Stimulated activated CD8-positive, alpha-beta memory T cell treated with anti-CD3 and anti-CD28 coated beads, Interleukin-7, amount 100 ng/mL, for 1 hour (primary cell): ENCODE results near the gene PITPNC1.

ENCODE experiments used
- DNase-seq, 2 donors: peaks; one replicate each; pipeline ENCODE4 v3.0.0-alpha.2; 2020; ENCODE audit warnings: low read depth in 2 of 2

The PITPNC1 gene

DNA sequence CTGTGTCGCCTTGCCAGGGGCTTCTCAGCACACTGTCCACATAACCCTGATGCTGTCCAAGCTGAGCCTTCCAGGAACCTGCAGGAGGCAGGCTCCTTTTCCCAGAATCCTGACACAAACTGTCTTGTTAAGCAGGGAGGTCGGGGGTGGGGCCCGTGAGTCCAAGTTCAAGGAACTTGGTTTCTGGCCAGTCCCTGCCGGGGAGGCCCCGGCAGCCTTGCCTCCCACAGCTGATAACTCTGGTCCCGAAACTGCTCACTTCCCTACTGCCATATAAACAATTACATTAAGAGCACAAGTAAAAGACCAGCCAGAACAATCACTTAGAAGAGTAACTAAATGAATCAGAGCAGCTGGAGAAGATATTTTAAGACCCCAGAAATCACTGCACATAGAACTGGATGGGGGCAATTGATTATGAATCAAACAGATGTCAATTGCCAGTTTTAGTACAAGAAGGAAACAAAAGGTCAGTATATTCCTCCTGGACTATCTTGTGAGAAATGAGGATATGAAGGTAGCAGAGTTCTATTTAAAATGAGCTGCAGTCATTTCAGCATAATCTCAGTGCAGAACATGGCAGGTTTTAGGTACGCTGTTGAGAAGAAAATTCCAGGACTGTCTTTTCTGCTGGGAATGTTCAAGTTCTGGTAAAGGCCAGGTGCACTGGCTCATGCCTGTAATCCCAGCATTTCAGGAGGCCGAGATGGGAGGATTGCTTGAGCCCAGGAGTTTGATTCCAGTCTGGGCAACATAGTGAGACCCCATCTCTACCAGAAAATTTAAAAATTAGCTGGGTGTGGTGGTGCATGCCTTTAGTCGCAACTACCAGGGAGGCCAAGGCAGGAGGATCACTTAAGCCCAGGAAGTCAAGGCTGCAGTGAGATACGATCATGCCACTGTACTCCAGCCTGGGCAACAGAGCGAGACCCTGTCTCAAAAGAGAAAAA lies 169.8 kb downstream of the PITPNC1 start:
- no peak for DNase-seq

- no peak for DNase-seq
Measured at GRCh38 chr17:67548693-67549092, 171.6 kb downstream of the PITPNC1 start.

DNA sequence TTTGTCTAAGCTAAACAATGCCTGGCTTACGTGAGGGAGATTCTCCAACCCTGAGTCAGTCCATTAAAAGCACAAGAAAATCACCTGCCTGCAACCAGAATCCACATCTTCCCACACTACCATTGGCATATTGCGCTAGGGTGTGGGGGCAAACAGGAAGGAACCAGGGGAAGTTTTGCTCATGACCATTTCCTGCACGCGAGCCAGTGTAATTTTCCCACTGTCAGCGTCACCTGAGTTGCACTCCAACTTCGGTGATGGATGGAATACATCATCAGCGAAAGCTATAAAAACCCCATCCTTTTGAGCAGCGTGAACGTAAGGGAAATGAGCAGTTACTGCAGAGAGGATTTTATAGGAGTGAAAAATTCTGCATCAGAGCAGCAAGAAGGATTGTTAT lies 172.7 kb downstream of the PITPNC1 start:
- no peak for DNase-seq

- DNase-seq = no peak
Measured at GRCh38 chr17:67554634-67555033, 177.6 kb downstream of the PITPNC1 start.

DNA sequence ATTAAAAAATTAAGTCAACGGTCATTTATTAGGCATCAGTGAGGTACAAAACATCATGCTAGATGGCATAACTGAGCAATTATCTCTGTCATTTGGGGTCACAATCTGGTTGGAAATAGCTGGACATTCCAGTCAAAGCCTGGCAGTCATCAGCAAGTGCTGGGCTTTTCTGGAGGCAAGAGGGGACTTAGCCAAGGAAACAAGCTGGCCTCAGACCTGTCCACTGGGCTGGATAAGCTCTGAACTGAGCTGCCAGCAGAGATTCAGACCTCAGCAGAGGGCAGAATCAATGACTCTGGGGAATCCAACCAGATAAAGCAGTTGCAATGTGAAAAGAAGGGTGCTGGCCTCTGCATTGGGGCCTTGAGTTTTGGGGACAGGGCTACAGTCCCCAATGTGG lies 178.8 kb downstream of the PITPNC1 start:
- no peak for DNase-seq

GRCh38 chr17:67557052-67557845 lies 180.2 kb downstream of the PITPNC1 start:
- DNase-seq = no peak

- no peak for DNase-seq
Measured at GRCh38 chr17:67557921-67558320, 180.8 kb downstream of the PITPNC1 start.

DNA sequence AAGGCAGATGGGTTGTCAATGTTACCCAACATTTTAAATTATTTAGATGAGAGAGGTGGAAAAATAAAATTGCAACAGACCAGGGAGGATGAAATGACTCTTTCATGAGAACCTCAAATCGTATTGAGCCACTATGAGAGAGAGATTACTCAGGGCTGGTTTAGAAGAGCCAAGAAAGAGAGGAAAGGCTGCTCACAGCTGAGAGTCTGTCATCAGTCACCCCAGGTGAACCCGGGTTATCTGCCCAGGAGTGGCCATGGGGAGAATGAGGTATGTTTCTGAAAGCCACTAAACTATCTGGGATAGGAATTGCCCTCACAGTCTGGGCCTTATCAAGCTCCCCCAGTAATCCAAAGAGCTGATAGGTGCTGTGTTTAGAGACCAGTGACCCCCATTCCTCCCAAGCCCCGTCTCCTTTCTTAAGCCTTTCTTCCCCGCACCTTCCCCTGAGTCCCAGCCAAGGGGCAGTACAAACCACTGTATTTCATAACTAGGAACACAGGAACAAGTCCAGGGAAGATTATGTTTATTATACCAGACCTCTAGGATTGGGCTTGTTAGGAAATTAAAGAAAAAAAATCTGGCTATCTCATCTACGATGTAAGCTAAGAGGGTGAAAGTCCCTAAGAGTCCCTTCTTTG lies 181.8 kb downstream of the PITPNC1 start:
- no peak for DNase-seq

DNA sequence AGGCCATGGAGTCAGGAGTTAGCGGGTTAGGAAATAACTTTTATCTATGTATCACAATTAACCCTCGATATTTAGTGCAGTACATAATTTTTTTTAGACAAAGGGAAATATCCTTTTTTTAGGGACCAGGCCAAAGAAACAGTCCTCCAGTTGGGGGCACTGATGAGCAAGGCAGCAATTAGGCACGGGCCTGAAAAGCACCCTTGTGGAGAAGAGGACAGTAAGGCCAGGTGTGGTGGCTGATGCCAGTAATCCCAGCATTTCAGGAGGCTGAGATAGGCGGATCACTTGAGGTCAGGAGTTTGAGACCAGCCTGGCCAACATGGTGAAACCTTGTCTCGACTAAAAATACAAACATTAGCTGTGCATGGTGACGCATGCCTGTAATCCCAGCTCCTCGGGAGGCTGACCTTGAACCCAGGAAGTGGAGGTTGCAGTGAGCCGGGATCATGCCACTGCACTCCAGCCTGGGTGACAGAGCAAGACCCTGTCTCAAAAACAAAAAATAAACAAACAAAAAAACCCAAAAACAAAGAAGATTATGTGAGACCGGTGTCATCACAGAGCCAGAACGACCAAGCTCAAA lies 182.4 kb downstream of the PITPNC1 start:
- no peak for DNase-seq

GRCh38 chr17:67562005-67562404 lies 184.9 kb downstream of the PITPNC1 start:
- no peak for DNase-seq

GRCh38 chr17:67563692-67564228 lies 186.7 kb downstream of the PITPNC1 start:
- DNase-seq = no peak

DNA sequence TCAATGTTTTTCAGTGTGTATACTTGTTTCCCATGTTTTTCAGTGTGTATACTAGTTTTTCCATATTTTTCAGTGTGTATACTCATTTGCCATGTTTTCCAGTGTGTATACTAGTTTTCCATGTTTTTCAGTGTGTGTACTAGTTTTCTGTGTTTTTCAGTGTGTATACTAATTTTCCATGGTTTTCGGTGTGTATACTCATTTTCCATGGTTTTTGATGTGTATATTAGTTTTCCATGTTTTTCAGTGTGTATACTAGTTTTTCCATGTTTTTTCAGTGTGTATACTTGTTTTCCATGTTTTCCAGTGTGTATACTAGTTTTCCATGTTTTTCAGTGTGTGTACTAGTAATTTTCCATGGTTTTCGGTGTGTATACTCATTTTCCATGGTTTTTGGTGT lies 188.0 kb downstream of the PITPNC1 start:
- no peak for DNase-seq

DNA sequence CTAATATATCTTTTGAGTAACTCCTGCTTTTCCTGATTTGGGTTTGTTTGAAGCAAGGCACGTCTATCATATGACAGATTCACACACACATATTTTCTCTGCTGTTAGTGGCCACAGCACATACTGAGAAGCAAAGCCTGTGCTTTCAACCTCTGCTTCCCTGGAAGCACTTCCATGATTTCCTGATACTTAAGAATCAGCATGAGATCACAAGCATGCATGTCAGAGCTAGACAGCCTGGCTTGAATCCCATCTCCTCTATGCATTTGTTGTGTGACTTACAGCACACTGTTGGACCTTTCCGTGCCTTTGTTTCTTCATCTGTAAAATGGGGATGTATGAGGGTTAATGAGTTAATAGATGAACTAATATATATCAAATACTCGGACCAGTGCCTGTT lies 189.6 kb downstream of the PITPNC1 start:
- DNase-seq = no peak

GRCh38 chr17:67569015-67569451 lies 192.0 kb downstream of the PITPNC1 start:
- no peak for DNase-seq

- DNase-seq = no peak
Measured at GRCh38 chr17:67569873-67570272, 192.8 kb downstream of the PITPNC1 start.

GRCh38 chr17:67570797-67571196 lies 193.7 kb downstream of the PITPNC1 start:
- DNase-seq = no peak

- no peak for DNase-seq
Measured at GRCh38 chr17:67571478-67571877, 194.4 kb downstream of the PITPNC1 start.

GRCh38 chr17:67573987-67574657 lies 197.0 kb downstream of the PITPNC1 start:
- no peak for DNase-seq

DNA sequence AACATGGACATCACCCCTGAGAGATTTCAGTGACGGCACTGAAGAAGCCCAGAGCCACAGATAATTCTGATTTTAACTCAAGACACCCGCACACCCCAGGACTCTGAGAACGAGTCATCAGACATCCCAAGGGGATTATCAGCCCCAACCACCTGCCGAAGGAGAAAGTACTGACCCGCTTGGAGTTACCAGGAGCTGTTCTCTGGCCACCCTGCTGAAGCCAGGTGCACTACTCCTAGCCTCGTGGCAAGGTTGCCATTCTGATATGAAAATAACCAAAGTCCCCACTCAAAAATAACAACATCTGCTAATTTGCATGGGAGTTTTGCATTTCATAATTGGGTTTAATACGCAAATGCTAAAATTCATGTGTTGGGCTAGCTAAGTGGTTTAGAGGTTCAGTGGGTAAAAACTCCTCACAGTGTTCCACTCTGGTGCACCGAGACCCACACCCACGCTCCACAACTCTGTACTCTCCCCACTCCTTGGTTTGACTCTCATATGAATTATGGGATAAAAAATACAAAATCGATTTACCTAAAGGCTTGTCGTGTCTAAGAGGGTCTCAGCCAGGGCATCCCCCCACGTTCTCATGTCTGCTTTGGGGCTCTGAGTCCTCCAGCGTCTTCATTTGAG lies 197.7 kb downstream of the PITPNC1 start:
- DNase-seq = no peak

GRCh38 chr17:67575325-67575724 lies 198.2 kb downstream of the PITPNC1 start:
- no peak for DNase-seq
